Measurements from ENCODE around the gene MUC5AC. TPM values are rescaled to one million over a fixed set of nuclear protein-coding genes. Genes with fewer than 3 reads are reported as not detected.

MUC5AC gene
- total RNA-seq, 3 donors from 2014 or later = 0.03 to 0.63 TPM; not detected in 1

- DNase-seq = peak; percentile 68 to 85 (median 85)
Measured at GRCh38 chr11:1224491-1225385, 67.0 kb downstream of the MUC5AC start.

GRCh38 chr11:1225386-1226225 lies 67.9 kb downstream of the MUC5AC start:
- no peak for ATAC-seq

More at GRCh38 chr11:1224491-1225385, 67.0 kb downstream of the MUC5AC start:
- TF ChIP-seq CTCF (IDR thresholded peaks at IDR 0.05) = no peak
- intact Hi-C loops (cut with DNase I, micrococcal nuclease) = no loop called here
- ATAC-seq = peak; percentile 26
- Histone ChIP-seq H3K36me3 (ENCODE audit: low read depth) (no peaks in the 10 kb centered on the region), H3K4me3 (no peak overlapping the region), H3K4me1 (ENCODE audit: low read depth) (peaks cover 39% of the 10 kb centered on the region), H3K9me3 (no peaks in the 10 kb centered on the region)

GRCh38 chr11:1226226-1226985 lies 68.7 kb downstream of the MUC5AC start:
- no peaks in the 10 kb centered on the region for H3K36me3 ChIP-seq (ENCODE audit: low read depth)
- ATAC-seq (no peak), DNase-seq (peak; percentile 20 to 54 (median 33))
- H3K4me3 ChIP-seq = no peak overlapping the region
- H3K9me3 ChIP-seq = no peaks in the 10 kb centered on the region
- TF ChIP-seq CTCF (IDR thresholded peaks at IDR 0.05) = no peak
- H3K4me1 ChIP-seq (ENCODE audit: low read depth) = peaks cover 28% of the 10 kb centered on the region
- intact Hi-C loops (cut with DNase I, micrococcal nuclease) = no loop called here

More at GRCh38 chr11:1225386-1226225, 67.9 kb downstream of the MUC5AC start:
- intact Hi-C loops (cut with DNase I, micrococcal nuclease) = no loop called here
- DNase-seq = peak in 2 of 3 donors; percentile 36 to 46
- no peak for TF ChIP-seq CTCF (IDR thresholded peaks at IDR 0.05)
- H3K4me3 ChIP-seq = no peak overlapping the region
- no peaks in the 10 kb centered on the region for H3K9me3 ChIP-seq
- H3K36me3 ChIP-seq (ENCODE audit: low read depth) = no peaks in the 10 kb centered on the region
- H3K4me1 ChIP-seq (ENCODE audit: low read depth) = peaks cover 35% of the 10 kb centered on the region

GRCh38 chr11:1226986-1227550 lies 69.3 kb downstream of the MUC5AC start:
- H3K4me1 ChIP-seq (ENCODE audit: low read depth) = peaks cover 25% of the 10 kb centered on the region
- H3K36me3 ChIP-seq (ENCODE audit: low read depth) = no peaks in the 10 kb centered on the region
- no peak for ATAC-seq
- TF ChIP-seq CTCF (IDR thresholded peaks at IDR 0.05) = no peak
- intact Hi-C loops (cut with DNase I, micrococcal nuclease) = no loop called here
- peak; percentile 6 to 46 (median 33) for DNase-seq
- no peak overlapping the region for H3K4me3 ChIP-seq
- no peaks in the 10 kb centered on the region for H3K9me3 ChIP-seq

Measured in mucosa of descending colon (tissue), 3 donors.